HUES6 (cell line): ENCODE measurements around the gene GADD45A.
"Not testable (repeated sequence)": the region's sequence is repeated elsewhere in the genome, so short reads cannot be mapped to it uniquely, and the experiment has no call there.

Experiments
- H3K27ac ChIP-seq: 2 replicates; pipeline ENCODE4 v1.7.0; 2013; ENCODE audit warnings: low read depth, mild to moderate bottlenecking, low read length, inconsistent platforms
- H3K27me3 ChIP-seq: 2 replicates; pipeline ENCODE4 v1.6.1; 2013; ENCODE audit warnings: low read length; ENCODE audit not compliant: control insufficient read depth, insufficient read depth
- H3K36me3 ChIP-seq: 2 replicates; pipeline ENCODE4 v1.6.1; 2013; ENCODE audit warnings: low read length; ENCODE audit not compliant: control insufficient read depth, insufficient read depth
- H3K4me1 ChIP-seq: 2 replicates; pipeline ENCODE4 v1.6.1; 2013; ENCODE audit warnings: low read length; ENCODE audit not compliant: control insufficient read depth, insufficient read depth
- H3K4me3 ChIP-seq: 2 replicates; pipeline ENCODE4 v1.5.1; 2013; ENCODE audit warnings: low read depth, low read length
- H3K9ac ChIP-seq: one replicate; pipeline ENCODE4 v1.6.1; 2013; ENCODE audit warnings: mild to moderate bottlenecking, low read length
- H3K9me3 ChIP-seq: 2 replicates; pipeline ENCODE4 v1.6.1; 2013; ENCODE audit warnings: low read depth, low read length; ENCODE audit not compliant: control insufficient read depth, insufficient read depth

GADD45A gene

GRCh38 chr1:67723126-67723525, 38.1 kb downstream of the GADD45A start:
- H3K9me3 ChIP-seq = no peaks in the 10 kb centered on the region
- no peak overlapping the region for H3K27ac ChIP-seq
- H3K4me1 ChIP-seq = peaks cover 30% of the 10 kb centered on the region
- H3K9ac ChIP-seq = no peak overlapping the region
- no peak overlapping the region for H3K4me3 ChIP-seq
- H3K36me3 ChIP-seq = no peaks in the 10 kb centered on the region
- H3K27me3 ChIP-seq = no peaks in the 10 kb centered on the region

- H3K27me3 ChIP-seq = no peaks in the 10 kb centered on the region
- no peak overlapping the region for H3K27ac ChIP-seq
- H3K4me1 ChIP-seq = peaks cover 30% of the 10 kb centered on the region
- no peak overlapping the region for H3K9ac ChIP-seq
- no peak overlapping the region for H3K4me3 ChIP-seq
- no peaks in the 10 kb centered on the region for H3K9me3 ChIP-seq
- no peaks in the 10 kb centered on the region for H3K36me3 ChIP-seq
These were observed 38.6 kb downstream of the GADD45A start for GRCh38 chr1:67723620-67724019.

- no peak overlapping the region for H3K9ac ChIP-seq
These were observed 40.0 kb downstream of the GADD45A start for GRCh38 chr1:67724928-67725560.

GRCh38 chr1:67726224-67726623, 41.2 kb downstream of the GADD45A start:
- Histone ChIP-seq H3K36me3 (no peaks in the 10 kb centered on the region), H3K4me3 (no peak overlapping the region), H3K27ac (no peak overlapping the region), H3K9ac (no peak overlapping the region), H3K27me3 (no peaks in the 10 kb centered on the region), H3K4me1 (peaks cover 25% of the 10 kb centered on the region), H3K9me3 (no peaks in the 10 kb centered on the region)

More at GRCh38 chr1:67724928-67725560, 40.0 kb downstream of the GADD45A start:
- H3K4me1 ChIP-seq = peaks cover 30% of the 10 kb centered on the region
- no peak overlapping the region for H3K27ac ChIP-seq
- H3K4me3 ChIP-seq = no peak overlapping the region
- H3K27me3 ChIP-seq = no peaks in the 10 kb centered on the region
- no peaks in the 10 kb centered on the region for H3K36me3 ChIP-seq
- H3K9me3 ChIP-seq = no peaks in the 10 kb centered on the region

- Histone ChIP-seq H3K36me3 (no peaks in the 10 kb centered on the region), H3K4me3 (no peak overlapping the region), H3K4me1 (peaks cover 11% of the 10 kb centered on the region; the same call in 1 of the 2 replicates), H3K9me3 (no peaks in the 10 kb centered on the region), H3K27me3 (no peaks in the 10 kb centered on the region), H3K27ac (no peak overlapping the region), H3K9ac (no peak overlapping the region)
These were observed 44.9 kb downstream of the GADD45A start for GRCh38 chr1:67729872-67730271.

- not testable (repeated sequence) for H3K9me3 ChIP-seq, H3K27ac ChIP-seq, H3K9ac ChIP-seq, H3K4me3 ChIP-seq, H3K36me3 ChIP-seq, H3K4me1 ChIP-seq, H3K27me3 ChIP-seq
These were observed 45.3 kb downstream of the GADD45A start for GRCh38 chr1:67730312-67730711.

GRCh38 chr1:67731322-67731721, 46.3 kb downstream of the GADD45A start:
- Histone ChIP-seq H3K9ac (no peak overlapping the region), H3K27ac (no peak overlapping the region), H3K9me3 (no peaks in the 10 kb centered on the region), H3K4me3 (no peak overlapping the region), H3K4me1 (peaks cover 14% of the 10 kb centered on the region), H3K36me3 (no peaks in the 10 kb centered on the region), H3K27me3 (no peaks in the 10 kb centered on the region)

GRCh38 chr1:67732750-67733151, 47.8 kb downstream of the GADD45A start:
- H3K9ac ChIP-seq = no peak overlapping the region
- H3K9me3 ChIP-seq = no peaks in the 10 kb centered on the region
- H3K27me3 ChIP-seq = no peaks in the 10 kb centered on the region
- H3K4me3 ChIP-seq = no peak overlapping the region
- peaks cover 19% of the 10 kb centered on the region for H3K4me1 ChIP-seq
- H3K36me3 ChIP-seq = no peaks in the 10 kb centered on the region
- H3K27ac ChIP-seq = no peak overlapping the region

- Histone ChIP-seq H3K9me3 (no peaks in the 10 kb centered on the region), H3K27me3 (no peaks in the 10 kb centered on the region), H3K27ac (no peak overlapping the region), H3K4me3 (no peak overlapping the region), H3K9ac (no peak overlapping the region), H3K4me1 (peaks cover 24% of the 10 kb centered on the region), H3K36me3 (no peaks in the 10 kb centered on the region)
These were observed 48.8 kb downstream of the GADD45A start for GRCh38 chr1:67733681-67734322.

GRCh38 chr1:67734323-67734690, 49.3 kb downstream of the GADD45A start:
- Histone ChIP-seq H3K4me1 (peaks cover 24% of the 10 kb centered on the region), H3K36me3 (no peaks in the 10 kb centered on the region), H3K9me3 (no peaks in the 10 kb centered on the region), H3K27me3 (no peaks in the 10 kb centered on the region), H3K9ac (no peak overlapping the region), H3K4me3 (no peak overlapping the region), H3K27ac (no peak overlapping the region)

- Histone ChIP-seq H3K4me3 (no peak overlapping the region), H3K9ac (no peak overlapping the region)
These were observed 50.2 kb downstream of the GADD45A start for GRCh38 chr1:67735206-67735605.

More at GRCh38 chr1:67735206-67735605, 50.2 kb downstream of the GADD45A start:
- Histone ChIP-seq H3K27me3 (no peaks in the 10 kb centered on the region), H3K27ac (no peak overlapping the region), H3K9me3 (no peaks in the 10 kb centered on the region), H3K4me1 (peaks cover 24% of the 10 kb centered on the region), H3K36me3 (no peaks in the 10 kb centered on the region)
